Rectal smooth muscle tissue (tissue), 1 donor: ENCODE results near the gene SCYGR3.
"Not testable (repeated sequence)": the region's sequence is repeated elsewhere in the genome, so short reads cannot be mapped to it uniquely, and the experiment has no call there.

Experiments used
- H3K27ac ChIP-seq: one replicate; pipeline ENCODE4 v1.7.0; 2013; ENCODE audit warnings: low read depth, low read length, inconsistent platforms
- H3K27me3 ChIP-seq: one replicate; pipeline ENCODE4 v1.7.0; 2013; ENCODE audit warnings: low read length; ENCODE audit not compliant: control insufficient read depth, insufficient read depth
- H3K36me3 ChIP-seq: one replicate; pipeline ENCODE4 v1.7.0; 2013; ENCODE audit warnings: low read length; ENCODE audit not compliant: control insufficient read depth, insufficient read depth
- H3K4me1 ChIP-seq: one replicate; pipeline ENCODE4 v1.7.0; 2013; ENCODE audit warnings: low read length; ENCODE audit not compliant: control insufficient read depth, insufficient read depth
- H3K4me3 ChIP-seq: one replicate; pipeline ENCODE4 v1.7.0; 2013; ENCODE audit warnings: low read length
- H3K9ac ChIP-seq: one replicate; pipeline ENCODE4 v1.7.0; 2013; ENCODE audit warnings: low read length

SCYGR3 gene

GRCh38 chr2:227608561-227609338 is 5.9 kb downstream of the SCYGR3 start:
- no peak overlapping the region for H3K9ac ChIP-seq
- H3K4me3 ChIP-seq, result no peak overlapping the region
- H3K27me3 ChIP-seq, result no peaks in the 10 kb centered on the region
- H3K4me1 ChIP-seq, result no peaks in the 10 kb centered on the region
- no peaks in the 10 kb centered on the region for H3K36me3 ChIP-seq
- H3K27ac ChIP-seq, result no peak overlapping the region

GRCh38 chr2:227607941-227608340 is 6.7 kb downstream of the SCYGR3 start:
- Histone ChIP-seq H3K36me3 (no peaks in the 10 kb centered on the region), H3K27ac (no peak overlapping the region), H3K4me1 (no peaks in the 10 kb centered on the region), H3K9ac (no peak overlapping the region), H3K4me3 (no peak overlapping the region), H3K27me3 (no peaks in the 10 kb centered on the region)

- Histone ChIP-seq H3K9ac (no peak overlapping the region), H3K4me3 (no peak overlapping the region), H3K4me1 (no peaks in the 10 kb centered on the region), H3K27me3 (no peaks in the 10 kb centered on the region), H3K36me3 (no peaks in the 10 kb centered on the region), H3K27ac (no peak overlapping the region)
Measured at GRCh38 chr2:227606476-227606875, 8.2 kb downstream of the SCYGR3 start.

GRCh38 chr2:227602358-227602757 is 12.3 kb downstream of the SCYGR3 start:
- peak overlapping the region; percentile 25 for H3K4me3 ChIP-seq
- H3K9ac ChIP-seq, result no peak overlapping the region
- no peaks in the 10 kb centered on the region for H3K4me1 ChIP-seq
- H3K36me3 ChIP-seq, result no peaks in the 10 kb centered on the region
- no peaks in the 10 kb centered on the region for H3K27me3 ChIP-seq
- H3K27ac ChIP-seq, result no peak overlapping the region

GRCh38 chr2:227598835-227599503 is 15.7 kb downstream of the SCYGR3 start, which contains the start of gene SCYGR2:
Gene SCYGR2, plus strand, starts transcription at chr2:227598893. Its CDS starts 0 bp downstream, at chr2:227598893.
- H3K27me3 ChIP-seq, H3K4me1 ChIP-seq, H3K27ac ChIP-seq, H3K36me3 ChIP-seq, H3K4me3 ChIP-seq, H3K9ac ChIP-seq: not testable (repeated sequence)

GRCh38 chr2:227597998-227598397 is 16.6 kb downstream of the SCYGR3 start:
- H3K4me1 ChIP-seq, result no peaks in the 10 kb centered on the region
- H3K36me3 ChIP-seq, result no peaks in the 10 kb centered on the region
- no peak overlapping the region for H3K9ac ChIP-seq
- H3K27me3 ChIP-seq, result no peaks in the 10 kb centered on the region
- no peak overlapping the region for H3K27ac ChIP-seq
- H3K4me3 ChIP-seq, result no peak overlapping the region

- no peak overlapping the region for H3K4me3 ChIP-seq
Measured at GRCh38 chr2:227597036-227597435, 17.6 kb downstream of the SCYGR3 start.

GRCh38 chr2:227595797-227596196 is 18.8 kb downstream of the SCYGR3 start:
- Histone ChIP-seq H3K36me3 (no peaks in the 10 kb centered on the region), H3K27me3 (no peaks in the 10 kb centered on the region), H3K4me3 (no peak overlapping the region), H3K27ac (no peak overlapping the region), H3K9ac (no peak overlapping the region), H3K4me1 (no peaks in the 10 kb centered on the region)

More at GRCh38 chr2:227597036-227597435, 17.6 kb downstream of the SCYGR3 start:
- H3K27me3 ChIP-seq, result no peaks in the 10 kb centered on the region
- no peaks in the 10 kb centered on the region for H3K4me1 ChIP-seq
- no peak overlapping the region for H3K27ac ChIP-seq
- no peaks in the 10 kb centered on the region for H3K36me3 ChIP-seq
- H3K9ac ChIP-seq, result no peak overlapping the region

- no peak overlapping the region for H3K27ac ChIP-seq
- H3K4me3 ChIP-seq, result no peak overlapping the region
- H3K36me3 ChIP-seq, result no peaks in the 10 kb centered on the region
Measured at GRCh38 chr2:227592694-227593387, 21.8 kb downstream of the SCYGR3 start.

GRCh38 chr2:227582369-227582768 is 32.3 kb downstream of the SCYGR3 start:
- no peak overlapping the region for H3K4me3 ChIP-seq
- no peaks in the 10 kb centered on the region for H3K27me3 ChIP-seq
- no peaks in the 10 kb centered on the region for H3K4me1 ChIP-seq
- no peak overlapping the region for H3K27ac ChIP-seq
- no peaks in the 10 kb centered on the region for H3K36me3 ChIP-seq
- H3K9ac ChIP-seq, result no peak overlapping the region

More at GRCh38 chr2:227592694-227593387, 21.8 kb downstream of the SCYGR3 start:
- no peak overlapping the region for H3K9ac ChIP-seq
- H3K4me1 ChIP-seq, result no peaks in the 10 kb centered on the region
- H3K27me3 ChIP-seq, result no peaks in the 10 kb centered on the region

- H3K4me3 ChIP-seq, result no peak overlapping the region
- H3K4me1 ChIP-seq, result no peaks in the 10 kb centered on the region
- no peak overlapping the region for H3K9ac ChIP-seq
- H3K27me3 ChIP-seq, result no peaks in the 10 kb centered on the region
- no peaks in the 10 kb centered on the region for H3K36me3 ChIP-seq
- no peak overlapping the region for H3K27ac ChIP-seq
Measured at GRCh38 chr2:227579791-227580190, 34.8 kb downstream of the SCYGR3 start.

- H3K4me3 ChIP-seq, result no peak overlapping the region
- H3K9ac ChIP-seq, result no peak overlapping the region
- no peak overlapping the region for H3K27ac ChIP-seq
- no peaks in the 10 kb centered on the region for H3K36me3 ChIP-seq
- no peaks in the 10 kb centered on the region for H3K27me3 ChIP-seq
- H3K4me1 ChIP-seq, result no peaks in the 10 kb centered on the region
Measured at GRCh38 chr2:227578642-227579041, 36.0 kb downstream of the SCYGR3 start.
